SU-DHL-6 (cell line): ENCODE data around the gene NR2F1-AS1.

Experiments used
- H2AFZ ChIP-seq: fragments of 200-600 bp; sonication (generic); 2 replicates; pipeline ENCODE4 v1.6.1; 2014; ENCODE audit warnings: low read depth, mild to moderate bottlenecking, moderate library complexity, mixed read lengths, antibody characterized with exemption, low read length; ENCODE audit not compliant: severe bottlenecking
- H3F3A ChIP-seq: fragments of 200-600 bp; shearing (Covaris generic); 2 replicates; pipeline ENCODE4 v1.6.0; 2016; ENCODE audit warnings: antibody characterized with exemption, mild to moderate bottlenecking; ENCODE audit not compliant: insufficient read depth
- H3K27ac ChIP-seq: fragments of 200-600 bp; sonication (generic); 2 replicates; pipeline ENCODE4 v1.5.1; 2016; ENCODE audit warnings: low read depth, mild to moderate bottlenecking, low read length, moderate library complexity, mixed read lengths
- H3K27me3 ChIP-seq: fragments of 200-600 bp; sonication (generic), shearing (Covaris generic); 2 replicates; pipeline ENCODE4 v1.6.0; 2014; ENCODE audit warnings: mild to moderate bottlenecking, low read length
- H3K36me3 ChIP-seq: fragments of 200-600 bp; sonication (generic); 2 replicates; pipeline ENCODE4 v1.6.1; 2014; ENCODE audit warnings: mild to moderate bottlenecking, low read length, mixed read lengths
- H3K4me2 ChIP-seq: fragments of 300-600, 200-600 bp; shearing (Covaris generic), sonication (generic); 2 replicates; pipeline ENCODE4 v1.6.0; 2014; ENCODE audit warnings: low read length, low read depth, mild to moderate bottlenecking; ENCODE audit not compliant: poor library complexity, severe bottlenecking
- H3K4me3 ChIP-seq: fragments of 200-600 bp; sonication (generic); 2 replicates; pipeline ENCODE4 v1.5.1; 2014; ENCODE audit warnings: antibody characterized with exemption, low read length, mild to moderate bottlenecking, mixed read lengths; ENCODE audit not compliant: insufficient read depth, poor library complexity, severe bottlenecking
- H3K79me2 ChIP-seq: fragments of 200-600 bp; sonication (generic); 2 replicates; pipeline ENCODE4 v1.6.1; 2014; ENCODE audit warnings: mild to moderate bottlenecking, low read length, moderate library complexity; ENCODE audit not compliant: insufficient read depth
- H3K9ac ChIP-seq: fragments of 200-600 bp; sonication (generic); 2 replicates; pipeline ENCODE4 v1.7.0; 2014; ENCODE audit warnings: mild to moderate bottlenecking, low read length
- H3K9me2 ChIP-seq: fragments of 200-600 bp; sonication (generic); replicated peaks from 2 replicates; pipeline ENCODE4 v1.6.1; 2014; ENCODE audit warnings: low read length; ENCODE audit not compliant: insufficient read depth
- H3K9me3 ChIP-seq: fragments of 200-600 bp; sonication (generic); 2 replicates; pipeline ENCODE4 v1.6.1; 2014; ENCODE audit warnings: low read length, mixed read lengths; ENCODE audit not compliant: insufficient read depth
- H4K20me1 ChIP-seq: fragments of 200-600 bp; sonication (generic); 2 replicates; pipeline ENCODE4 v1.6.1; 2014; ENCODE audit warnings: low read depth, mild to moderate bottlenecking, antibody characterized with exemption, low read length, moderate library complexity, mixed read lengths
- CTCF ChIP-seq: fragments of 200-600 bp; sonication (generic); IDR thresholded peaks from one replicate; pipeline ENCODE4 v1.5.1; 2017; ENCODE audit warnings: antibody characterized with exemption, mild to moderate bottlenecking, low read length, moderate library complexity; ENCODE audit not compliant: insufficient read depth, poor library complexity, severe bottlenecking
- EZH2phosphoT487 ChIP-seq: fragments of 200-600 bp; sonication (generic), shearing (Covaris generic); conservative IDR thresholded peaks from 2 replicates; pipeline ENCODE4 v1.6.1; 2018; ENCODE audit warnings: mild to moderate bottlenecking, antibody characterized with exemption, low read length, moderate library complexity, mixed read lengths

Gene NR2F1-AS1

GRCh38 chr5:93360436-93361088 lies 220.5 kb downstream of the NR2F1-AS1 start:
- Histone ChIP-seq H3K9ac (no peak overlapping the region), H3K27ac (no peak overlapping the region), H3K9me3 (no peaks in the 10 kb centered on the region), H3K79me2 (no peaks in the 10 kb centered on the region), H3K27me3 (no peaks in the 10 kb centered on the region), H4K20me1 (no peaks in the 10 kb centered on the region), H3K4me3 (no peak overlapping the region), H3F3A (no peaks in the 10 kb centered on the region), H3K4me2 (no peak overlapping the region), H3K36me3 (no peaks in the 10 kb centered on the region), H2AFZ (no peak overlapping the region), H3K9me2 (no peaks in the 10 kb centered on the region)
- TF ChIP-seq EZH2phosphoT487 = no peak
- no peak for TF ChIP-seq CTCF

- H3K36me3 ChIP-seq = no peaks in the 10 kb centered on the region
- H3F3A ChIP-seq = no peaks in the 10 kb centered on the region
- H3K27ac ChIP-seq = no peak overlapping the region
- no peak overlapping the region for H3K4me3 ChIP-seq
- H3K9me3 ChIP-seq = no peaks in the 10 kb centered on the region
- H3K9me2 ChIP-seq = no peaks in the 10 kb centered on the region
- TF ChIP-seq CTCF (no peak), EZH2phosphoT487 (no peak)
- H3K79me2 ChIP-seq = no peaks in the 10 kb centered on the region
- H4K20me1 ChIP-seq = no peaks in the 10 kb centered on the region
- H3K4me2 ChIP-seq = no peak overlapping the region
- no peak overlapping the region for H3K9ac ChIP-seq
- no peaks in the 10 kb centered on the region for H3K27me3 ChIP-seq
- no peak overlapping the region for H2AFZ ChIP-seq
Observed at GRCh38 chr5:93359960-93360305, 221.1 kb downstream of the NR2F1-AS1 start.
